ENCODE measurements around the gene PRR14L.

- TF ChIP-seq CTCF (IDR thresholded peaks at IDR 0.05) (no peak), POLR2A (IDR thresholded peaks at IDR 0.05) (no peak)
These were observed 73.2 kb downstream of the PRR14L start for GRCh38 chr22:31676700-31677099.

Measured in testis (tissue), 2 donors.